CD4-positive, alpha-beta T cell treated with Interleukin-6 for 4 hours (primary cell): ENCODE measurements around the gene CCDC33.
A peak's percentile ranks its signal among the peaks of the same experiment; 100 is the strongest.

Source experiments
- DNase-seq: peaks from one replicate; pipeline ENCODE4 v3.0.0-alpha.2; 2020; ENCODE audit warnings: mixed read lengths

CCDC33 gene

GRCh38 chr15:74384881-74385643 is 148.9 kb downstream of the CCDC33 start:
- DNase-seq = peak; percentile 45

GRCh38 chr15:74385733-74386132 is 149.6 kb downstream of the CCDC33 start:
- DNase-seq = no peak
